GM12875 (cell line): ENCODE data around the gene PTBP3.
"Not testable (repeated sequence)": the region's sequence is repeated elsewhere in the genome, so short reads cannot be mapped to it uniquely, and the experiment has no call there.

Experiments
- H3K4me3 ChIP-seq: one replicate; pipeline ENCODE4 v1.5.1; 2011; ENCODE audit warnings: low read depth, low read length, control low read depth
- TF ChIP-seq, protein P1 (sequence below): IDR thresholded peaks from 2 replicates; pipeline ENCODE4 v1.5.1; 2011; ENCODE audit warnings: low read depth, mild to moderate bottlenecking, control low read depth, inconsistent platforms, low read length, moderate library complexity, borderline replicate concordance; ENCODE audit not compliant: insufficient read depth

PTBP3 gene

DNA sequence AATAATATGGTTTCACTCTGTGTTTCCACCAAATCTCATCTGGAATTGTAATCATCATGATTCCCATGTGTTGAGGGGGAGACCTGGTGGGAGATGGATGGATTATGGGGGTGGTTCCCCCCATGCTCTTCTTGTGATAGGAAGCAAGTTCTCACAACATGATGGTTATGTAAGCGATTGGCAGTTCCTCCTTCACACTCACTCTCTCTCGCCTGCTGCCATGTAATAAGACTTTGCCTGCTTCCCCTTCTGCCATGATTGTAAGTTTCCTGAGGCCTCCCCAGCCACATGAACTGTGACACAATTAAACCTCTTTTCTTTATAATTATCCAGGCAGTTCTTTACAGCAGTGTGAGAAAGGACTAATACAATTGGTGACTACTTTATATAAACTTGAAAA is 48.4 kb downstream of the PTBP3 start:
- H3K4me3 ChIP-seq: no peak overlapping the region
- TF ChIP-seq, protein P1, sequence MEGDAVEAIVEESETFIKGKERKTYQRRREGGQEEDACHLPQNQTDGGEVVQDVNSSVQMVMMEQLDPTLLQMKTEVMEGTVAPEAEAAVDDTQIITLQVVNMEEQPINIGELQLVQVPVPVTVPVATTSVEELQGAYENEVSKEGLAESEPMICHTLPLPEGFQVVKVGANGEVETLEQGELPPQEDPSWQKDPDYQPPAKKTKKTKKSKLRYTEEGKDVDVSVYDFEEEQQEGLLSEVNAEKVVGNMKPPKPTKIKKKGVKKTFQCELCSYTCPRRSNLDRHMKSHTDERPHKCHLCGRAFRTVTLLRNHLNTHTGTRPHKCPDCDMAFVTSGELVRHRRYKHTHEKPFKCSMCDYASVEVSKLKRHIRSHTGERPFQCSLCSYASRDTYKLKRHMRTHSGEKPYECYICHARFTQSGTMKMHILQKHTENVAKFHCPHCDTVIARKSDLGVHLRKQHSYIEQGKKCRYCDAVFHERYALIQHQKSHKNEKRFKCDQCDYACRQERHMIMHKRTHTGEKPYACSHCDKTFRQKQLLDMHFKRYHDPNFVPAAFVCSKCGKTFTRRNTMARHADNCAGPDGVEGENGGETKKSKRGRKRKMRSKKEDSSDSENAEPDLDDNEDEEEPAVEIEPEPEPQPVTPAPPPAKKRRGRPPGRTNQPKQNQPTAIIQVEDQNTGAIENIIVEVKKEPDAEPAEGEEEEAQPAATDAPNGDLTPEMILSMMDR: no peak

DNA sequence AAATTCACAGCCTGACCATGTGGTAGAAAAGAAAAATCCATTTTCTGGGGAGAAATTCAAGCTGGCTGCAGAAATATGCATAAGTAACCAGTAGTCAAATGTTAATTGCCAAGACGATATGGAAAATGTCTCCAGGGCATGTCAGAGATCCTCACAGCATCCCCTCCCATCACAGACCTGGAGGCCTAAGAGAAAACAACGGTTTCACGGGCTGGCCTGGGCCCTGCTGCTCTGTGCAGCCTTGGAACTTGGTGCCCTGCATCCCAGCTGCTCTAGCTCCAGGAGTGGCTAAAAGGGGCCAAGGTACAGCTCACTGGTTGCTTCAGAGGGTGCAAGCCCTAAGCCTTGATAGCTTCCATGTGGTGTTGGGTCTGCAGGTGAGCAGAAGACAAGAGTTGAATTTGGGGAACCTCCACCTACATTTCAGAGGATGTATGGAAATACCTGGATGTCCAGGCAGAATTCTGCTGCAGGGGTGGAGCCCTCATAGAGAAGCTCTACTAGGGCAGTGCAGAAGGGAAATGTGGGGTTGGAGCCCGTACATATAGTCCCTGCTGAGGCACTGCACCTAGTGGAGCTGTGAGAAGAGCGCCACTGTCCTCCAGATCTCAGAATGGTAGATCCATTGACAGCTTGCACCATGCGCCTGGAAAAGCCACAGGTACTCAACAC is 49.7 kb downstream of the PTBP3 start:
- TF ChIP-seq, protein P1: no peak

DNA sequence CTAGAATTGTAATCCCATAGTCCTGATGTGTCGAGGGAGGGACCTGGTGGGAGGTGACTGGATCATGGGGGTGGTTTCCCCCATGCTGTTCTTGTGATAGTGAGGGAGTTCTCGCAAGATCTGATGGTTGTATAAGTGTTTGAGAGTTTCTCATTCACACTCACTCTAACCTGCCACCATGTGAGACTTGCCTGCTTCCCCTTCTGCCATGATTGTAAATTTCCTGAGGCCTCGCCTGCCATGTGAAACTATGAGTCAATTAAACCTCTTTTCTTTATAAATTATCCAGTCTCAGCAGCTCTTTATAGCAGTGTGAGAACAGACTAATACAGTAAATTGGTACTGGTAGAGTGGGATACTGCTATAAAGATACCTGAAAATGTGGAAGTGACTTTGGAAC is 50.6 kb downstream of the PTBP3 start:
- H3K4me3 ChIP-seq: not testable (repeated sequence)

More for the DNA sequence above, 49.7 kb downstream of the PTBP3 start:
- H3K4me3 ChIP-seq: no peak overlapping the region

DNA sequence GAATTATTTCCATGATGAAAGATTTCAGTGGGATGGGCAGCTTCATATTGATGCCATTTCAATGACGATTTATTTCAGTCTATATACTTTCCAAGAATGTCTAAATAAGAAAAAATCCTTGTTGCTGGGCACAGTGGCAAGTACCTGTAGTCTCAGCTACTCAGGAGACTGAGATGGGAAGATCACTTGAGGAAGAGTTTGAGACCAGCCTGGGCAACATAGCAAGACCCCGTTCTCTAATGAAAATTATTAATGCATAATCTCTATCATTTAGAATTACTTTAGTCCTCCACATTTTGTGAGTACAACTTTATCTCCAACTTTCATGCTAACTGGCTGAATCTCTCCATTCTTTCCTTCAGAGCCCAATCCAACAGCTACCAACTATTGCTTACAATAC is 52.5 kb downstream of the PTBP3 start:
- H3K4me3 ChIP-seq: no peak overlapping the region
- TF ChIP-seq, protein P1: no peak

DNA sequence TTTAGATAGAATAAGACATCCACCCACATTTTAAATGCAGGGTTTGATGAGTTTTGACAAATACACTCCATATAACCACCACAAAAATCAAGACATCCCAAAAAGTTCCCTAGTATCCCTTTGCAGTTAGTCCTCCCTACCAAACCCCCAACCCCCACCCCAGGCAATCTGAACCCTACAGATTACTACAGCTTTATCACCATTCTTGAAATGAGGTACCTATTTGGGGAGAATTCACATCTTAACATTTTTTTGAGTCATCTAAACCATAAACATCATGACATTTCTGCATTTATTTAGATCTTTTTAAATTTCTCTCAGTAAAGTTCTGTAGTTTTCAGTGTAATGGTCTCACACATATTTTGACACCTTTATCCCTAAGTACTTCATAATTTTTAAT is 53.9 kb downstream of the PTBP3 start:
- TF ChIP-seq, protein P1: no peak
- no peak overlapping the region for H3K4me3 ChIP-seq

DNA sequence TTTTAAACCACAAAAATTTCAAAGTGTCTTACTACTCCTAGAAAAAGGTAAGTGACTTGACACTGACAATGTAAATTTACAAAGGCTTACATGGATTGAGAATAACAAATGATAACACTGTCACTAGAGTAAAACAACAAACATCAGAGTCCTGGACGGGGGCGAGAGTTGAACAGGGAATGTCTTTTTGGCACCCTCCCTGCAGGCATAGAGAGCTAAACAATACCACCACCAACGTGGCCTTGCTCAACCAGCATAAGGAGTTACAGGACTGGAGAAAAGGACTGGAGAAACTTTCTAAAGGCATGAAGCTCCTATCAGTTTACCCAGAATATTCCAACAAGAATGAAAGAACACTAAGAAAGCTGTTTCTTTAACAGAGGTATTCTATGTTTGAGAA is 55.3 kb downstream of the PTBP3 start:
- TF ChIP-seq, protein P1: no peak
- no peak overlapping the region for H3K4me3 ChIP-seq

DNA sequence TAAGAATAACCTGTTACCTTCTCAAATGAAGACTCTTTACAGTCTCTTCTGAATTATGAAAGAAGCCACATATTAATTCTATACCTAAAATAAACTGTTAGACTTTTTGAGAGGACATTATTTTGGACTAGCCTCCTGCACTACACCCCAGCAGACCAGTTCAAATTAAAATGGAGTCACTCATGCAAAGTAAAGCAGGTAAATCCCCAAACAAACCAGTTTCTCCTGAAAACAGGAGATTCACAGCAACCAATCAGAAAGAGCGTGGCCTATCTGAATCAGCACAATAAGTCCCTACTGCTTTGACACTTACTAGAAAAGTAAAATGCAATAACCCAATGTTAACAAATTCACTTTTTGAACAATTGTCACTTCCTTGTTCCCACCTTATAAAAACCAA is 58.8 kb downstream of the PTBP3 start:
- H3K4me3 ChIP-seq: no peak overlapping the region

More for the DNA sequence above, 58.8 kb downstream of the PTBP3 start:
- TF ChIP-seq, protein P1: no peak
